ENCODE measurements around the gene GRK5. TPM values are rescaled to one million over a fixed set of nuclear protein-coding genes. Genes with fewer than 3 reads are reported as not detected.

Gene GRK5
- total RNA-seq, 1 donor from 2014 or later: 4.3 TPM

GRCh38 chr10:119267384-119267783, 60.0 kb downstream of the GRK5 start:
- TF ChIP-seq EZH2 (IDR thresholded peaks at IDR 0.05): no peak
- Histone ChIP-seq H3K9me3 (ENCODE audit: low read depth) (no peaks in the 10 kb centered on the region), H3K4me2 (no peak overlapping the region), H3K4me1 (peaks cover 16% of the 10 kb centered on the region), H3K79me2 (ENCODE audit: low read depth) (no peaks in the 10 kb centered on the region), H4K20me1 (ENCODE audit: low read depth) (peaks cover 3% of the 10 kb centered on the region), H3F3A (ENCODE audit: low read depth) (peaks cover 3% of the 10 kb centered on the region), H2AFZ (replicated peaks) (no peak overlapping the region), H3K27me3 (no peaks in the 10 kb centered on the region), H3K4me3 (no peak overlapping the region), H3K27ac (no peak overlapping the region), H3K9ac (no peak overlapping the region), H3K36me3 (no peaks in the 10 kb centered on the region)
- no peak for DNase-seq (ENCODE audit: low spot score)
- Mint-ChIP-seq H3K36me3 (no peaks in the 10 kb centered on the region), H3K27ac (no peak overlapping the region), H3K4me3 (no peak overlapping the region), H3K9me3 (peaks cover 3% of the 10 kb centered on the region), H3K4me1 (peaks cover 28% of the 10 kb centered on the region), H3K27me3 (ENCODE audit: insufficient read depth, low read depth) (peaks cover 3% of the 10 kb centered on the region)

- H3K9ac ChIP-seq: no peak overlapping the region
- no peaks in the 10 kb centered on the region for H3K36me3 Mint-ChIP-seq
- H3K27ac ChIP-seq: no peak overlapping the region
- H3K9me3 ChIP-seq (ENCODE audit: low read depth): no peaks in the 10 kb centered on the region
- TF ChIP-seq EZH2phosphoT487 (IDR thresholded peaks at IDR 0.05) (no peak), EZH2 (IDR thresholded peaks at IDR 0.05) (no peak), CTCF (IDR thresholded peaks at IDR 0.05) (no peak)
- H3K36me3 ChIP-seq: no peaks in the 10 kb centered on the region
- H3K27me3 Mint-ChIP-seq (ENCODE audit: insufficient read depth, low read depth): peaks cover 2% of the 10 kb centered on the region
- no peak for DNase-seq (ENCODE audit: low spot score)
- peaks cover 32% of the 10 kb centered on the region for H3K4me1 Mint-ChIP-seq
- H4K20me1 ChIP-seq (ENCODE audit: low read depth): peaks cover 3% of the 10 kb centered on the region
- no peaks in the 10 kb centered on the region for H3K27me3 ChIP-seq
- no peak overlapping the region for H3K4me3 ChIP-seq
- H3K79me2 ChIP-seq (ENCODE audit: low read depth): no peaks in the 10 kb centered on the region
- peaks cover under 1% of the 10 kb centered on the region for H3K9me3 Mint-ChIP-seq
- H3K4me3 Mint-ChIP-seq: no peak overlapping the region
- peaks cover 3% of the 10 kb centered on the region for H3F3A ChIP-seq (ENCODE audit: low read depth)
- peaks cover 16% of the 10 kb centered on the region for H3K4me1 ChIP-seq
- no peak overlapping the region for H3K27ac Mint-ChIP-seq
- H2AFZ ChIP-seq (replicated peaks): no peak overlapping the region
- no peak overlapping the region for H3K4me2 ChIP-seq
Observed at GRCh38 chr10:119268428-119268827, 61.1 kb downstream of the GRK5 start.

- Histone ChIP-seq H3K27ac (no peak overlapping the region), H4K20me1 (ENCODE audit: low read depth) (peaks cover 3% of the 10 kb centered on the region), H3K9me3 (ENCODE audit: low read depth) (no peaks in the 10 kb centered on the region), H3K36me3 (no peaks in the 10 kb centered on the region), H2AFZ (replicated peaks) (no peak overlapping the region), H3F3A (ENCODE audit: low read depth) (peaks cover 3% of the 10 kb centered on the region), H3K4me1 (peaks cover 16% of the 10 kb centered on the region), H3K9ac (no peak overlapping the region), H3K27me3 (no peaks in the 10 kb centered on the region), H3K4me3 (no peak overlapping the region), H3K4me2 (no peak overlapping the region), H3K79me2 (ENCODE audit: low read depth) (no peaks in the 10 kb centered on the region)
- H3K4me1 Mint-ChIP-seq: peaks cover 32% of the 10 kb centered on the region
- H3K9me3 Mint-ChIP-seq: no peaks in the 10 kb centered on the region
- TF ChIP-seq EZH2phosphoT487 (IDR thresholded peaks at IDR 0.05): no peak
- no peak for TF ChIP-seq CTCF (IDR thresholded peaks at IDR 0.05)
- no peak for TF ChIP-seq EZH2 (IDR thresholded peaks at IDR 0.05)
- H3K27me3 Mint-ChIP-seq (ENCODE audit: insufficient read depth, low read depth): peaks cover 2% of the 10 kb centered on the region
- no peak for DNase-seq (ENCODE audit: low spot score)
- peak overlapping the region; percentile 57 for H3K27ac Mint-ChIP-seq
- H3K4me3 Mint-ChIP-seq: no peak overlapping the region
- H3K36me3 Mint-ChIP-seq: no peaks in the 10 kb centered on the region
Observed at GRCh38 chr10:119268871-119269506, 61.6 kb downstream of the GRK5 start.

- Histone ChIP-seq H3K36me3 (no peaks in the 10 kb centered on the region), H3K9ac (no peak overlapping the region), H3K4me2 (no peak overlapping the region), H3K79me2 (ENCODE audit: low read depth) (no peaks in the 10 kb centered on the region), H4K20me1 (ENCODE audit: low read depth) (peaks cover 3% of the 10 kb centered on the region), H3K27me3 (no peaks in the 10 kb centered on the region), H3K4me1 (peaks cover 17% of the 10 kb centered on the region), H3K4me3 (no peak overlapping the region), H3K27ac (no peak overlapping the region), H3K9me3 (ENCODE audit: low read depth) (no peaks in the 10 kb centered on the region), H3F3A (ENCODE audit: low read depth) (peaks cover 3% of the 10 kb centered on the region), H2AFZ (replicated peaks) (no peak overlapping the region)
- H3K4me1 Mint-ChIP-seq: peaks cover 32% of the 10 kb centered on the region
- H3K4me3 Mint-ChIP-seq: no peak overlapping the region
- no peaks in the 10 kb centered on the region for H3K9me3 Mint-ChIP-seq
- TF ChIP-seq CTCF (IDR thresholded peaks at IDR 0.05): no peak
- no peak for TF ChIP-seq EZH2 (IDR thresholded peaks at IDR 0.05)
- TF ChIP-seq EZH2phosphoT487 (IDR thresholded peaks at IDR 0.05): no peak
- H3K27ac Mint-ChIP-seq: peak overlapping the region; percentile 35
- H3K36me3 Mint-ChIP-seq: no peaks in the 10 kb centered on the region
- peaks cover 4% of the 10 kb centered on the region for H3K27me3 Mint-ChIP-seq (ENCODE audit: insufficient read depth, low read depth)
- no peak for DNase-seq (ENCODE audit: low spot score)
Observed at GRCh38 chr10:119269737-119270136, 62.4 kb downstream of the GRK5 start.
